H9 (cell line): ENCODE results near the gene TMEM141. TPM values are rescaled to one million over a fixed set of nuclear protein-coding genes. Genes with fewer than 3 reads are reported as not detected.

Experiments used
- DNase-seq: peaks from one replicate; pipeline ENCODE4 v3.0.0-alpha.2; 2017
- H2AFZ ChIP-seq: one replicate; pipeline ENCODE4 v1.6.1; 2013; ENCODE audit warnings: mild to moderate bottlenecking, low read length, control low read depth, moderate library complexity
- H2AK5ac ChIP-seq: 2 replicates; pipeline ENCODE4 v1.6.1; 2013; ENCODE audit warnings: low read length, control low read depth, mixed read lengths; ENCODE audit not compliant: insufficient read length
- H2BK120ac ChIP-seq: one replicate; pipeline ENCODE4 v1.6.1; 2013; ENCODE audit warnings: low read depth, mild to moderate bottlenecking, low read length, control low read depth, inconsistent platforms; ENCODE audit not compliant: poor library complexity, severe bottlenecking
- H2BK12ac ChIP-seq: 2 replicates; pipeline ENCODE4 v1.6.1; 2013; ENCODE audit warnings: low read length, control low read depth, mixed read lengths, low read depth; ENCODE audit not compliant: insufficient read length
- H2BK15ac ChIP-seq: 2 replicates; pipeline ENCODE4 v1.6.1; 2013; ENCODE audit warnings: low read depth, low read length, control low read depth
- H2BK20ac ChIP-seq: one replicate; pipeline ENCODE4 v1.6.1; 2013; ENCODE audit warnings: low read depth, mild to moderate bottlenecking, low read length, control low read depth, inconsistent platforms; ENCODE audit not compliant: poor library complexity, severe bottlenecking
- H2BK5ac ChIP-seq: 2 replicates; pipeline ENCODE4 v1.6.1; 2013; ENCODE audit warnings: low read length, control low read depth, mixed read lengths; ENCODE audit not compliant: insufficient read length
- H3K14ac ChIP-seq: 2 replicates; pipeline ENCODE4 v1.6.1; 2013; ENCODE audit warnings: low read length, control low read depth; ENCODE audit not compliant: insufficient read depth
- H3K18ac ChIP-seq: 2 replicates; pipeline ENCODE4 v1.6.1; 2013; ENCODE audit warnings: low read depth, mild to moderate bottlenecking, mixed read lengths, low read length, control low read depth; ENCODE audit not compliant: insufficient read length
- H3K23ac ChIP-seq: 2 replicates; pipeline ENCODE4 v1.6.1; 2013; ENCODE audit warnings: low read length, control low read depth, mixed read lengths, low read depth; ENCODE audit not compliant: insufficient read length
- H3K23me2 ChIP-seq: 2 replicates; pipeline ENCODE4 v1.6.1; 2013; ENCODE audit warnings: low read depth, mild to moderate bottlenecking, mixed read lengths, low read length, control low read depth; ENCODE audit not compliant: insufficient read length, poor library complexity, severe bottlenecking
- H3K27ac ChIP-seq: 2 replicates; pipeline ENCODE4 v1.5.1; 2013; ENCODE audit warnings: low read length, control low read depth, mixed read lengths, low read depth; ENCODE audit not compliant: insufficient read length
- H3K27me3 ChIP-seq: 2 replicates; pipeline ENCODE4 v1.6.1; 2013; ENCODE audit warnings: low read length, control low read depth, inconsistent platforms; ENCODE audit not compliant: insufficient read depth
- H3K4ac ChIP-seq: 2 replicates; pipeline ENCODE4 v1.6.1; 2013; ENCODE audit warnings: low read depth, mild to moderate bottlenecking, control low read depth, inconsistent platforms, low read length, moderate library complexity
- H3K4me1 ChIP-seq: 2 replicates; pipeline ENCODE4 v1.6.1; 2013; ENCODE audit warnings: low read length, control low read depth, inconsistent platforms; ENCODE audit not compliant: insufficient read depth
- H3K4me2 ChIP-seq: 2 replicates; pipeline ENCODE4 v1.6.1; 2013; ENCODE audit warnings: low read length, control low read depth, mixed read lengths; ENCODE audit not compliant: insufficient read length, insufficient read depth
- H3K56ac ChIP-seq: 2 replicates; pipeline ENCODE4 v1.6.1; 2013; ENCODE audit warnings: low read depth, mild to moderate bottlenecking, mixed read lengths, low read length, control low read depth; ENCODE audit not compliant: insufficient read length
- H3K79me1 ChIP-seq: 2 replicates; pipeline ENCODE4 v1.6.1; 2013; ENCODE audit warnings: low read depth, mild to moderate bottlenecking, moderate library complexity, low read length, control low read depth, inconsistent platforms; ENCODE audit not compliant: insufficient read depth, poor library complexity, severe bottlenecking
- H3K79me2 ChIP-seq: 2 replicates; pipeline ENCODE4 v1.6.1; 2013; ENCODE audit warnings: low read length, control low read depth, inconsistent platforms; ENCODE audit not compliant: insufficient read depth
- H3K9ac ChIP-seq: 2 replicates; pipeline ENCODE4 v1.6.1; 2013; ENCODE audit warnings: low read length, control low read depth, mixed read lengths; ENCODE audit not compliant: insufficient read length; ENCODE audit errors: extremely low read depth
- H3K9me3 ChIP-seq: one replicate; pipeline ENCODE4 v1.6.1; 2013; ENCODE audit warnings: low read depth, low read length, inconsistent platforms; ENCODE audit not compliant: control insufficient read depth
- H3T11ph ChIP-seq: one replicate; pipeline ENCODE4 v1.6.1; 2013; ENCODE audit warnings: mild to moderate bottlenecking, low read length, control low read depth, inconsistent platforms
- H4K20me1 ChIP-seq: one replicate; pipeline ENCODE4 v1.6.1; 2013; ENCODE audit not compliant: control insufficient read depth, insufficient read length, insufficient read depth
- H4K5ac ChIP-seq: 2 replicates; pipeline ENCODE4 v1.6.1; 2013; ENCODE audit warnings: low read depth, mild to moderate bottlenecking, mixed read lengths, low read length, control low read depth; ENCODE audit not compliant: insufficient read length
- H4K8ac ChIP-seq: replicated peaks from 2 replicates; pipeline ENCODE4 v1.6.1; 2013; ENCODE audit warnings: low read length, control low read depth, mixed read lengths, low read depth; ENCODE audit not compliant: insufficient read length
- H4K91ac ChIP-seq: 2 replicates; pipeline ENCODE4 v1.6.1; 2013; ENCODE audit warnings: low read depth, mild to moderate bottlenecking, moderate library complexity, mixed read lengths, low read length, control low read depth; ENCODE audit not compliant: insufficient read length
- H3K27ac Mint-ChIP-seq, 3 experiments: 2 replicates in 2 of 3; 3 replicates in 1 of 3; pipeline ENCODE4 v1.8.0; 2020 to 2021; ENCODE audit warnings: mixed read lengths in 3 of 3, mild to moderate bottlenecking in 1 of 3, moderate library complexity in 1 of 3
- H3K27me3 Mint-ChIP-seq: 2 replicates; pipeline ENCODE4 v1.8.0; 2021; ENCODE audit warnings: low read depth, mild to moderate bottlenecking, moderate library complexity, mixed read lengths
- H3K36me3 Mint-ChIP-seq, 3 experiments: 2 replicates in 2 of 3; 3 replicates in 1 of 3; pipeline ENCODE4 v1.8.0; 2020 to 2021; ENCODE audit warnings: low read depth in 3 of 3, mixed read lengths in 3 of 3; ENCODE audit not compliant: insufficient read depth in 1 of 3
- H3K4me1 Mint-ChIP-seq, 2 experiments: 2 replicates each; pipeline ENCODE4 v1.8.0; 2020; ENCODE audit warnings: mixed read lengths in 2 of 2
- H3K4me3 Mint-ChIP-seq, 2 experiments: 2 replicates in 1 of 2; 3 replicates in 1 of 2; pipeline ENCODE4 v1.8.0; 2020 to 2021; ENCODE audit warnings: mild to moderate bottlenecking in 2 of 2, mixed read lengths in 2 of 2, moderate library complexity in 1 of 2
- H3K9me3 Mint-ChIP-seq, 2 experiments: 2 replicates in 1 of 2; 3 replicates in 1 of 2; pipeline ENCODE4 v1.8.0; 2020; ENCODE audit warnings: mild to moderate bottlenecking in 2 of 2, mixed read lengths in 2 of 2, moderate library complexity in 1 of 2
- WGBS: extraction: QIAGEN DNeasy Blood & Tissue Kit; methylation state at CpG from one replicate; pipeline ENCODE4 v1.1.7; 2013; ENCODE audit warnings: missing lambda C conversion rate, low lambda C conversion rate, mixed read lengths; ENCODE audit not compliant: insufficient read length; ENCODE audit errors: extremely low coverage; 5-methylcytosine and 5-hydroxymethylcytosine counted together
- total RNA-seq: library from RNA; stranded (reverse); gene quantifications from 2 replicates; pipeline ENCODE4 v1.2.1, GENCODE V29; 2021
- TF ChIP-seq, protein P1 (sequence below): fragments of 200-600 bp; sonication (generic); conservative IDR thresholded peaks from 3 replicates; pipeline ENCODE4 v1.8.0; 2021; ENCODE audit warnings: antibody characterized with exemption, mild to moderate bottlenecking

Gene TMEM141
- total RNA-seq, 1 experiment from 2014 or later, result 55.2 TPM

DNA sequence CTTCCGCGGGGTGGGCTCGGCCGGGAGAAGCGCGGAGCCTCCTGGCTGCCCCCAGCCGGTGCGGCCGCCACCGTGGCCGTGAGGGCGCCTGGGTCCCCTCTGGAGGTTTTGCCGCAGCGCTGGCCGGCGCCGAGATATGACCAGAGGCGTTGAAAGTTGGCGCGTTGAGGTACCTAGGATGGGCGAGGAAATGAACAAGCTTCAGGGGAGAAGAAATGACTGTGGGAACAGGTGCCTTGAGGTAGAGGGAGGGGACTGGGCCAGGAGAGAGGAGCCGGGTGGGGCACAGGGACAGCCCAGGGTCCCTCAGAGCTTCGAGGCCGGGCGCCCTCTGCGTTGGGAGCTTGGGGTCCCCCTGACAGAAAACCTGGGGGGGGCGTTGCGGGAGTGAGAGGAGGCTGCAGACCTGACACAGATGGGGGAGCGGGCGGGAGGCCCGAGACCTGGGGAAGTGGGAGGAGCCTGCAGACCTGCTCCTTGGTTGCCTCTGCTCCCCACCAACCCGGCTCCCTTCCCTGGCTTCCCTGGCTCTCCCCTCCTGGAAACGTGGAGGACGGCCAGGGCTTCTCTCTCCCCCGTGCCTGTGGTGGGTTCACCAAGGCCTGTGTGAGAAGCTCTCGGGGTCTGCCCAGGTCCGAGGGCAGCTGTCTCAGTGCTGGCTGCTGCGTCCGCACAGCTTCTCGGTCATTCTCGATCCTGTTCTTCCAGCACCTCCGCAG is 30.8 kb downstream of the TMEM141 start:
- Histone ChIP-seq H2BK20ac (no peak overlapping the region), H4K8ac (no peak overlapping the region), H3K18ac (no peak overlapping the region), H3K4me1 (peaks cover 3% of the 10 kb centered on the region), H3K9me3 (no peaks in the 10 kb centered on the region), H3K4me2 (peak overlapping the region; percentile 88), H3K56ac (no peak overlapping the region), H3T11ph (no peak overlapping the region), H3K23ac (no peak overlapping the region), H4K91ac (no peak overlapping the region), H2BK15ac (no peak overlapping the region), H2BK12ac (no peak overlapping the region), H2AFZ (no peak overlapping the region), H4K5ac (no peak overlapping the region), H4K20me1 (no peaks in the 10 kb centered on the region), H2AK5ac (no peak overlapping the region), H3K4ac (no peak overlapping the region), H3K27ac (no peak overlapping the region), H3K9ac (no peak overlapping the region), H3K14ac (peak overlapping the region; percentile 22; the same call in 1 of the 2 replicates), H2BK120ac (no peak overlapping the region), H3K79me2 (peaks cover 4% of the 10 kb centered on the region; the same call in 1 of the 2 replicates), H3K27me3 (no peaks in the 10 kb centered on the region), H3K79me1 (peaks cover 4% of the 10 kb centered on the region), H3K23me2 (peaks cover 10% of the 10 kb centered on the region), H2BK5ac (no peak overlapping the region)
- Mint-ChIP-seq H3K27me3 (no peaks in the 10 kb centered on the region), H3K4me3 (peak overlapping the region in 1 of 2 experiments; percentile 67; a peak in 2 of 5 replicates), H3K4me1 (peaks cover 7 to 23% of the 10 kb centered on the region in 2 experiments), H3K36me3 (peaks cover 12 to 41% (median 37%) of the 10 kb centered on the region in 3 experiments), H3K9me3 (no peaks in the 10 kb centered on the region), H3K27ac (peak overlapping the region in 1 of 3 experiments; percentile 69; a peak in 2 of 7 replicates)
- DNase-seq, result no peak
- no CpG with 5 or more reads among the region's 42 CpGs for WGBS
- TF ChIP-seq, protein P1, sequence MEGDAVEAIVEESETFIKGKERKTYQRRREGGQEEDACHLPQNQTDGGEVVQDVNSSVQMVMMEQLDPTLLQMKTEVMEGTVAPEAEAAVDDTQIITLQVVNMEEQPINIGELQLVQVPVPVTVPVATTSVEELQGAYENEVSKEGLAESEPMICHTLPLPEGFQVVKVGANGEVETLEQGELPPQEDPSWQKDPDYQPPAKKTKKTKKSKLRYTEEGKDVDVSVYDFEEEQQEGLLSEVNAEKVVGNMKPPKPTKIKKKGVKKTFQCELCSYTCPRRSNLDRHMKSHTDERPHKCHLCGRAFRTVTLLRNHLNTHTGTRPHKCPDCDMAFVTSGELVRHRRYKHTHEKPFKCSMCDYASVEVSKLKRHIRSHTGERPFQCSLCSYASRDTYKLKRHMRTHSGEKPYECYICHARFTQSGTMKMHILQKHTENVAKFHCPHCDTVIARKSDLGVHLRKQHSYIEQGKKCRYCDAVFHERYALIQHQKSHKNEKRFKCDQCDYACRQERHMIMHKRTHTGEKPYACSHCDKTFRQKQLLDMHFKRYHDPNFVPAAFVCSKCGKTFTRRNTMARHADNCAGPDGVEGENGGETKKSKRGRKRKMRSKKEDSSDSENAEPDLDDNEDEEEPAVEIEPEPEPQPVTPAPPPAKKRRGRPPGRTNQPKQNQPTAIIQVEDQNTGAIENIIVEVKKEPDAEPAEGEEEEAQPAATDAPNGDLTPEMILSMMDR, result no peak
